ENCODE data around the gene PRKAA1. TPM values are rescaled to one million over a fixed set of nuclear protein-coding genes. Genes with fewer than 3 reads are reported as not detected.

Gene PRKAA1
- polyA plus RNA-seq (2013, experiment 1 of 2), result 29.0 TPM
- 26.4 TPM for polyA plus RNA-seq (2013, experiment 2 of 2)

DNA sequence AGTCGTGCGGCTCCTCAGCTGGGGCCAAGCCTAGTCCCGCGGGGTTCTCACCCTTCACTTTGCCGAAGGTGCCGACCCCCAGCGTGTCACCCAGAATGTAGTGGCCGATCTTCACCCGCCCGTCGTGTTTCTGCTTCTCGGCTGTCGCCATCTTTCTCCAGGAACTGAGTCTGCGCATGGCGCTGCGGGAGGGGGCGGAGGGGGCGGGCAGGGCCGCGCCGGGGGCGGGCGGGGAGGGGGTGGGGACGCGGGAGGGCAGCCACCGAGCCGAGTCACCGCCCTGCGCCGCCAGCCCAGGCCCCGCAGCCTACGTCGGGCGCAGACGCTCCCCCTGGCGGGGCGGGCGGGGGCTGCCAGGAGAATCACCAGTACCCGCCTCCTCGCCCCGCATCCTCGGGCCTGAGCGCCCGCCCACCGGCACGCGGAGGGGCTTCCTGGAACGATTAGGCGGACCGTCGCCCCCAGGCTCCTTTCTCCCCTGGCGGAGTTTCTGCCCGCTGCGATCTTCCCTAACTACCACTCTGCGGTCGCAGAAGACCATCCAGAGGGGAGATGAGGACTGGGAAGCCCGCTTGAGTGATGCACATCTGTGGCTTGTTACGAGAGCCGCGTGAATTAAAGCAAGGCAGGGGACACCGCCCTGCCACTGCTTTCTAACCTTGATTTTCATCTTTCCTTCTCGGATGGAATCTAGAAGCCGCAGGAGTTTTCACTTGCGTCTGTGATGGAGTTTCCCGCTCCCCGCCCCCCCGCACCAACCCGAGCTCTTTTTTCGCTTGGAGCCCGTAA lies at the start of gene PRKAA1:
Gene PRKAA1, minus strand, starts transcription at position 363 of the 789 bp plus-strand sequence. Its CDS starts 185 bp downstream, at position 178.
- Histone ChIP-seq H3K36me3 (ENCODE audit: control insufficient read depth, insufficient read depth, low read length) (no peaks in the 10 kb centered on the region), H2BK5ac (ENCODE audit: low read length) (peak within 1 kb of the TSS; percentile 94), H3K79me2 (ENCODE audit: control insufficient read depth, insufficient read depth, low read length) (peaks cover 39% of the 10 kb centered on the region), H3K56ac (ENCODE audit: low read length) (peak within 1 kb of the TSS; percentile 98), H3K79me1 (ENCODE audit: low read length) (peaks cover 2% of the 10 kb centered on the region), H3K27me3 (ENCODE audit: insufficient read depth, low read length, poor library complexity) (no peaks in the 10 kb centered on the region), H2BK15ac (replicated peaks; ENCODE audit: low read depth) (no peak within 1 kb of the TSS), H3K4me1 (ENCODE audit: control insufficient read depth, low read depth, low read length) (peaks cover 4% of the 10 kb centered on the region), H3K4ac (ENCODE audit: low read depth, low read length) (peak within 1 kb of the TSS; percentile 91), H3K23ac (ENCODE audit: low read length) (peak within 1 kb of the TSS; percentile 99), H3K4me2 (ENCODE audit: low read length) (peak within 1 kb of the TSS; percentile 88), H2AK5ac (ENCODE audit: low read length) (no peak within 1 kb of the TSS), H3K9ac (ENCODE audit: low read length) (peak within 1 kb of the TSS; percentile 92), H4K8ac (ENCODE audit: low read depth, low read length) (no peak within 1 kb of the TSS), H3K4me3 (ENCODE audit: low read length) (peak within 1 kb of the TSS; percentile 83), H3K18ac (ENCODE audit: low read length) (peak within 1 kb of the TSS; percentile 98), H4K5ac (ENCODE audit: low read length) (peak within 1 kb of the TSS; percentile 66), H2BK120ac (ENCODE audit: low read depth, low read length) (peak within 1 kb of the TSS; percentile 64), H3K27ac (ENCODE audit: low read depth, low read length) (peak within 1 kb of the TSS; percentile 99)
- no CpG with 5 or more reads among the region's 70 CpGs for WGBS (ENCODE audit: extremely low coverage, insufficient coverage, low lambda C conversion rate)
- DNase-seq, result peak; percentile 93

DNA sequence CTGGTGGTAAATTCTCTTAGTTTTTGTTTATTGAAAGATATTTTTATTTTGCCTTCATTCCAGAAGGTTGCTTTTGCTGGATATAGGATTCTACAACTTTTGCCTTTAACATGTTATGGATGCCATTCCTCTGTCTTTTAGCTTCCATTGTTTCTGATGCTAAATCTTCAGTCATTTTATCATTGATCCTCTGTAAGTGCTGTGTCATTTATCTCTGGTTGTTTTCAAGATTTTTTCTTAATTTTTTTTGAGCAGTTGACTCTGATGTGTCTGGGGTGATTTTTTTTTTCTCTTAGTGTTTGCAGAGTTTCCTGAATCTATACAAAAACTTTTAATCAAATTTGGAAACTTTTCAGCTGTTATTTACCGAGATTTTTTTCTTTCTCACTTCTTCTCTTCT lies 49.4 kb upstream of the PRKAA1 start:
- no peaks in the 10 kb centered on the region for H3K4me1 ChIP-seq (ENCODE audit: control insufficient read depth, low read depth, low read length)
- no peak overlapping the region for H3K23ac ChIP-seq (ENCODE audit: low read length)
- no peaks in the 10 kb centered on the region for H3K79me1 ChIP-seq (ENCODE audit: low read length)
- H2AK5ac ChIP-seq (ENCODE audit: low read length), result no peak overlapping the region
- H3K4me2 ChIP-seq (ENCODE audit: low read length), result no peak overlapping the region
- H3K27ac ChIP-seq (ENCODE audit: low read depth, low read length), result no peak overlapping the region
- H2BK15ac ChIP-seq (replicated peaks; ENCODE audit: low read depth), result no peak overlapping the region
- no peak overlapping the region for H4K5ac ChIP-seq (ENCODE audit: low read length)
- H3K79me2 ChIP-seq (ENCODE audit: control insufficient read depth, insufficient read depth, low read length), result no peaks in the 10 kb centered on the region
- H2BK5ac ChIP-seq (ENCODE audit: low read length), result no peak overlapping the region
- H3K4me3 ChIP-seq (ENCODE audit: low read length), result no peak overlapping the region
- no peak for DNase-seq
- no peak overlapping the region for H4K8ac ChIP-seq (ENCODE audit: low read depth, low read length)
- H3K9ac ChIP-seq (ENCODE audit: low read length), result no peak overlapping the region
- WGBS (ENCODE audit: extremely low coverage, insufficient coverage, low lambda C conversion rate), result no CpG with 5 or more reads among the region's 1 CpG
- no peaks in the 10 kb centered on the region for H3K27me3 ChIP-seq (ENCODE audit: insufficient read depth, low read length, poor library complexity)
- H3K4ac ChIP-seq (ENCODE audit: low read depth, low read length), result no peak overlapping the region
- no peak overlapping the region for H3K56ac ChIP-seq (ENCODE audit: low read length)
- no peak overlapping the region for H2BK120ac ChIP-seq (ENCODE audit: low read depth, low read length)
- H3K18ac ChIP-seq (ENCODE audit: low read length), result no peak overlapping the region
- no peaks in the 10 kb centered on the region for H3K36me3 ChIP-seq (ENCODE audit: control insufficient read depth, insufficient read depth, low read length)

GRCh38 chr5:40846371-40846770 lies 48.2 kb upstream of the PRKAA1 start:
- Histone ChIP-seq H4K8ac (ENCODE audit: low read depth, low read length) (no peak overlapping the region), H3K18ac (ENCODE audit: low read length) (no peak overlapping the region), H3K79me1 (ENCODE audit: low read length) (no peaks in the 10 kb centered on the region), H4K5ac (ENCODE audit: low read length) (no peak overlapping the region), H3K23ac (ENCODE audit: low read length) (no peak overlapping the region), H3K27me3 (ENCODE audit: insufficient read depth, low read length, poor library complexity) (no peaks in the 10 kb centered on the region), H3K9ac (ENCODE audit: low read length) (no peak overlapping the region), H3K4me2 (ENCODE audit: low read length) (no peak overlapping the region), H3K79me2 (ENCODE audit: control insufficient read depth, insufficient read depth, low read length) (no peaks in the 10 kb centered on the region), H3K36me3 (ENCODE audit: control insufficient read depth, insufficient read depth, low read length) (no peaks in the 10 kb centered on the region), H2AK5ac (ENCODE audit: low read length) (no peak overlapping the region), H2BK5ac (ENCODE audit: low read length) (no peak overlapping the region), H3K56ac (ENCODE audit: low read length) (no peak overlapping the region), H3K4me1 (ENCODE audit: control insufficient read depth, low read depth, low read length) (no peaks in the 10 kb centered on the region), H2BK120ac (ENCODE audit: low read depth, low read length) (no peak overlapping the region), H3K4me3 (ENCODE audit: low read length) (no peak overlapping the region), H3K27ac (ENCODE audit: low read depth, low read length) (no peak overlapping the region), H2BK15ac (replicated peaks; ENCODE audit: low read depth) (no peak overlapping the region), H3K4ac (ENCODE audit: low read depth, low read length) (no peak overlapping the region)
- DNase-seq, result no peak
- WGBS (ENCODE audit: extremely low coverage, insufficient coverage, low lambda C conversion rate), result no CpG with 5 or more reads among the region's 2 CpGs

GRCh38 chr5:40844565-40844964 lies 46.4 kb upstream of the PRKAA1 start:
- H4K5ac ChIP-seq (ENCODE audit: low read length), result no peak overlapping the region
- no peaks in the 10 kb centered on the region for H3K79me1 ChIP-seq (ENCODE audit: low read length)
- no peak overlapping the region for H2BK120ac ChIP-seq (ENCODE audit: low read depth, low read length)
- no CpG with 5 or more reads among the region's 4 CpGs for WGBS (ENCODE audit: extremely low coverage, insufficient coverage, low lambda C conversion rate)
- H3K4me2 ChIP-seq (ENCODE audit: low read length), result no peak overlapping the region
- no peak overlapping the region for H4K8ac ChIP-seq (ENCODE audit: low read depth, low read length)
- H3K23ac ChIP-seq (ENCODE audit: low read length), result no peak overlapping the region
- no peak overlapping the region for H3K27ac ChIP-seq (ENCODE audit: low read depth, low read length)
- no peak for DNase-seq
- no peaks in the 10 kb centered on the region for H3K4me1 ChIP-seq (ENCODE audit: control insufficient read depth, low read depth, low read length)
- no peaks in the 10 kb centered on the region for H3K27me3 ChIP-seq (ENCODE audit: insufficient read depth, low read length, poor library complexity)
- H3K18ac ChIP-seq (ENCODE audit: low read length), result no peak overlapping the region
- no peak overlapping the region for H2AK5ac ChIP-seq (ENCODE audit: low read length)
- no peak overlapping the region for H3K56ac ChIP-seq (ENCODE audit: low read length)
- no peaks in the 10 kb centered on the region for H3K36me3 ChIP-seq (ENCODE audit: control insufficient read depth, insufficient read depth, low read length)
- no peak overlapping the region for H3K9ac ChIP-seq (ENCODE audit: low read length)
- H3K4me3 ChIP-seq (ENCODE audit: low read length), result no peak overlapping the region
- H3K4ac ChIP-seq (ENCODE audit: low read depth, low read length), result no peak overlapping the region
- no peak overlapping the region for H2BK15ac ChIP-seq (replicated peaks; ENCODE audit: low read depth)
- H2BK5ac ChIP-seq (ENCODE audit: low read length), result no peak overlapping the region
- no peaks in the 10 kb centered on the region for H3K79me2 ChIP-seq (ENCODE audit: control insufficient read depth, insufficient read depth, low read length)

DNA sequence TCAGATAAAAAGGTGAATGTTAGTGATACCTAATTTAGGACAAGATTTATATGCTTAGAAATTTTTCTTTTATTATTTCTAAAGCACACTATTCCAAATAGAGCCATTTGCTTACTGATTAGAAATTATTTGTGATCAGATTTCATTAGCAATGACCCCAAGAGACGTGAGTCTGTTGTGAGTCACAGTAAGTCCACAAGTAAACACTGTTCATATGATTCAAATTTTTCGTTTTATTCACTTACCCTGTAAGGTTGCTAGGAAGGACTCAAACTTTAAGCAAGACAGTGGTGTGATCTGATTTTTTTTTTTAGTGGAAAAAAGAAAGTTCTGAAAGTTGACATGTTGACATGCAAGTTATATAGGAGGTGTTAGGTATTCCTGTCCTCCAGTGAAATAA lies 44.2 kb upstream of the PRKAA1 start:
- H3K27ac ChIP-seq (ENCODE audit: low read depth, low read length), result no peak overlapping the region

More for the DNA sequence above, 44.2 kb upstream of the PRKAA1 start:
- Histone ChIP-seq H2BK15ac (replicated peaks; ENCODE audit: low read depth) (no peak overlapping the region), H3K36me3 (ENCODE audit: control insufficient read depth, insufficient read depth, low read length) (no peaks in the 10 kb centered on the region), H4K5ac (ENCODE audit: low read length) (no peak overlapping the region), H2BK120ac (ENCODE audit: low read depth, low read length) (no peak overlapping the region), H3K4me1 (ENCODE audit: control insufficient read depth, low read depth, low read length) (no peaks in the 10 kb centered on the region), H3K18ac (ENCODE audit: low read length) (no peak overlapping the region), H3K4ac (ENCODE audit: low read depth, low read length) (no peak overlapping the region), H4K8ac (ENCODE audit: low read depth, low read length) (no peak overlapping the region), H3K4me2 (ENCODE audit: low read length) (no peak overlapping the region), H3K4me3 (ENCODE audit: low read length) (no peak overlapping the region), H3K79me2 (ENCODE audit: control insufficient read depth, insufficient read depth, low read length) (no peaks in the 10 kb centered on the region), H2BK5ac (ENCODE audit: low read length) (no peak overlapping the region), H3K56ac (ENCODE audit: low read length) (no peak overlapping the region), H2AK5ac (ENCODE audit: low read length) (no peak overlapping the region), H3K23ac (ENCODE audit: low read length) (no peak overlapping the region), H3K27me3 (ENCODE audit: insufficient read depth, low read length, poor library complexity) (no peaks in the 10 kb centered on the region), H3K79me1 (ENCODE audit: low read length) (no peaks in the 10 kb centered on the region), H3K9ac (ENCODE audit: low read length) (no peak overlapping the region)
- no CpG with 5 or more reads among the region's 2 CpGs for WGBS (ENCODE audit: extremely low coverage, insufficient coverage, low lambda C conversion rate)
- DNase-seq, result no peak
